H1 (cell line): Measurements from ENCODE around the gene SUV39H2. TPM values are rescaled to one million over a fixed set of nuclear protein-coding genes. Genes with fewer than 3 reads are reported as not detected.

Experiments used
- CTCF ChIA-PET: fragments of 300-600 bp; sonication (Branson Sonifier 250); formaldehyde crosslinking; loops from one replicate; lab custom pipeline; 2021; ENCODE audit not compliant: partially characterized antibody; lab: Charles Lee
- POLR2A ChIA-PET: fragments of 300-600 bp; sonication (Branson Sonifier 250); formaldehyde crosslinking; loops from one replicate; lab custom pipeline; 2021; ENCODE audit warnings: inconsistent platforms; ENCODE audit not compliant: partially characterized antibody; lab: Charles Lee
- DNase-seq, 2 experiments: peaks; one replicate each; pipeline versions ENCODE4 v3.0.0 to v3.0.0-alpha.2; 2010 to 2022; ENCODE audit warnings: low spot score in 2 of 2, low read depth in 1 of 2, mixed read lengths in 1 of 2
- FAIRE-seq: peaks from 2 replicates; lab custom pipeline; 2011; peaks lifted over from hg19 to GRCh38; lab: Jason Lieb, UNC
- H2AFZ ChIP-seq: 2 replicates; pipeline ENCODE4 v1.8.1; 2012; ENCODE audit warnings: low read length, inconsistent platforms
- H2AK5ac ChIP-seq: 2 replicates; pipeline ENCODE4 v1.6.1; 2013; ENCODE audit warnings: low read depth, low read length
- H2BK120ac ChIP-seq: replicated peaks from 2 replicates; pipeline ENCODE3; 2013; ENCODE audit warnings: low read depth, low read length, inconsistent platforms
- H2BK12ac ChIP-seq: 2 replicates; pipeline ENCODE4 v1.6.1; 2013; ENCODE audit warnings: low read depth, low read length
- H2BK15ac ChIP-seq: 2 replicates; pipeline ENCODE4 v1.6.1; 2013; ENCODE audit warnings: low read length
- H2BK20ac ChIP-seq: 2 replicates; pipeline ENCODE4 v1.6.1; 2013; ENCODE audit warnings: low read length
- H2BK5ac ChIP-seq: 2 replicates; pipeline ENCODE4 v1.6.1; 2013; ENCODE audit warnings: low read depth, low read length
- H3K14ac ChIP-seq: 2 replicates; pipeline ENCODE4 v1.6.1; 2013; ENCODE audit warnings: inconsistent platforms; ENCODE audit not compliant: insufficient read length
- H3K18ac ChIP-seq: 2 replicates; pipeline ENCODE4 v1.6.1; 2013; ENCODE audit warnings: low read length; ENCODE audit errors: extremely low read depth
- H3K23ac ChIP-seq: 2 replicates; pipeline ENCODE4 v1.6.1; 2013; ENCODE audit warnings: inconsistent platforms; ENCODE audit not compliant: insufficient read length
- H3K23me2 ChIP-seq: 2 replicates; pipeline ENCODE4 v1.6.1; 2013; ENCODE audit warnings: low read depth, low read length
- H3K27ac ChIP-seq: 2 replicates; pipeline ENCODE4 v1.6.1; 2011; ENCODE audit warnings: low read depth, low read length, inconsistent platforms
- H3K27me3 ChIP-seq, 4 experiments: replicated peaks in 1 of 4; 1 replicate in 1 of 4; 2 replicates in 3 of 4; pipeline versions ENCODE4 v1.6.1 to v1.8.1; 2011 to 2013; ENCODE audit warnings: low read length in 3 of 4, mild to moderate bottlenecking in 3 of 4, inconsistent platforms in 2 of 4, mixed read lengths in 2 of 4, moderate library complexity in 1 of 4; ENCODE audit not compliant: control insufficient read depth in 3 of 4, insufficient read depth in 3 of 4; ENCODE audit errors: extremely low read depth in 1 of 4
- H3K36me3 ChIP-seq, 4 experiments: 2 replicates each; pipeline versions ENCODE4 v1.6.1 to v1.8.1; 2011 to 2013; ENCODE audit warnings: mild to moderate bottlenecking in 4 of 4, low read length in 3 of 4, moderate library complexity in 2 of 4, control low read depth in 1 of 4, inconsistent platforms in 1 of 4; ENCODE audit not compliant: insufficient read depth in 4 of 4, control insufficient read depth in 2 of 4
- H3K4ac ChIP-seq: replicated peaks from 2 replicates; pipeline ENCODE3; 2013; ENCODE audit warnings: low read length, low read depth, mixed read lengths, inconsistent platforms; ENCODE audit not compliant: insufficient read length
- H3K4me1 ChIP-seq, 4 experiments: replicated peaks in 1 of 4; 1 replicate in 1 of 4; 2 replicates in 3 of 4; pipeline versions ENCODE4 v1.6.1 to v1.8.1; 2011 to 2013; ENCODE audit warnings: low read length in 3 of 4, inconsistent platforms in 2 of 4, mixed read lengths in 1 of 4; ENCODE audit not compliant: insufficient read depth in 4 of 4, control insufficient read depth in 3 of 4
- H3K4me2 ChIP-seq, 2 experiments: 2 replicates each; pipeline versions ENCODE4 v1.6.1 to v1.8.1; 2011 to 2013; ENCODE audit warnings: low read depth in 2 of 2, low read length in 2 of 2, control low read depth in 1 of 2, inconsistent platforms in 1 of 2, mild to moderate bottlenecking in 1 of 2; ENCODE audit not compliant: insufficient read depth in 1 of 2
- H3K4me3 ChIP-seq, 4 experiments: fragments of 200-600, 300-600 bp in 1 of 4; sonication (generic), shearing (Covaris generic), sonication (Bioruptor Twin) in 1 of 4; 2 replicates each; pipeline versions ENCODE4 v1.5.1 to v1.8.1; 2011 to 2016; ENCODE audit warnings: low read length in 4 of 4, low read depth in 3 of 4, control low read depth in 2 of 4, inconsistent platforms in 2 of 4, mild to moderate bottlenecking in 2 of 4, mixed read lengths in 1 of 4, moderate library complexity in 1 of 4; ENCODE audit not compliant: insufficient read depth in 2 of 4; ENCODE audit errors: extremely low read depth in 1 of 4
- H3K56ac ChIP-seq: replicated peaks from 2 replicates; pipeline ENCODE3; 2013; ENCODE audit warnings: low read depth, mild to moderate bottlenecking, mixed read lengths, low read length, inconsistent platforms; ENCODE audit not compliant: insufficient read length
- H3K79me1 ChIP-seq: 2 replicates; pipeline ENCODE4 v1.6.1; 2013; ENCODE audit warnings: low read depth, low read length, control low read depth
- H3K79me2 ChIP-seq, 2 experiments: 2 replicates each; pipeline versions ENCODE4 v1.6.1 to v1.8.1; 2012 to 2013; ENCODE audit warnings: low read length in 2 of 2, mild to moderate bottlenecking in 2 of 2, inconsistent platforms in 1 of 2; ENCODE audit not compliant: insufficient read depth in 2 of 2, control insufficient read depth in 1 of 2
- H3K9ac ChIP-seq, 4 experiments: replicated peaks in 1 of 4; 1 replicate in 1 of 4; 2 replicates in 3 of 4; pipeline versions ENCODE4 v1.6.1 to v1.8.1; 2011 to 2013; ENCODE audit warnings: low read depth in 3 of 4, low read length in 3 of 4, control low read depth in 2 of 4, mild to moderate bottlenecking in 2 of 4, moderate library complexity in 2 of 4, inconsistent platforms in 1 of 4; ENCODE audit errors: extremely low read depth in 1 of 4
- H3K9me3 ChIP-seq, 2 experiments: 2 replicates each; pipeline versions ENCODE4 v1.6.1 to v1.8.1; 2012 to 2013; ENCODE audit warnings: mild to moderate bottlenecking in 2 of 2, moderate library complexity in 2 of 2, control low read depth in 1 of 2, inconsistent platforms in 1 of 2, low read depth in 1 of 2, low read length in 1 of 2, mixed read lengths in 1 of 2; ENCODE audit not compliant: insufficient read depth in 2 of 2
- H4K20me1 ChIP-seq, 2 experiments: replicated peaks in 1 of 2; 2 replicates each; pipeline versions ENCODE3 to v1.8.1; 2011 to 2013; ENCODE audit warnings: inconsistent platforms in 2 of 2, low read length in 2 of 2, mild to moderate bottlenecking in 1 of 2; ENCODE audit not compliant: insufficient read depth in 2 of 2, control insufficient read depth in 1 of 2
- H4K5ac ChIP-seq: 2 replicates; pipeline ENCODE4 v1.6.1; 2013; ENCODE audit warnings: low read length, low read depth, mixed read lengths, inconsistent platforms; ENCODE audit not compliant: insufficient read length
- H4K8ac ChIP-seq: 2 replicates; pipeline ENCODE4 v1.8.0; 2013; ENCODE audit warnings: mild to moderate bottlenecking, moderate library complexity, low read length, inconsistent platforms; ENCODE audit not compliant: insufficient read depth; ENCODE audit errors: extremely low read depth
- H4K91ac ChIP-seq: replicated peaks from 2 replicates; pipeline ENCODE3; 2013; ENCODE audit warnings: low read length, mixed read lengths, inconsistent platforms; ENCODE audit not compliant: insufficient read length
- BACH1 ChIP-seq: IDR thresholded peaks from 2 replicates; pipeline ENCODE4 v1.6.1; 2012; ENCODE audit warnings: low read length, improper control_type of control experiment
- CBX5 ChIP-seq: fragments of 300-800, 300-1000 bp; sonication (generic); IDR thresholded peaks from 2 replicates; pipeline ENCODE4 v1.7.1; 2016; ENCODE audit warnings: antibody characterized with exemption, low read length, low read depth
- CHD2 ChIP-seq: IDR thresholded peaks from 2 replicates; pipeline ENCODE4 v1.6.1; 2012; ENCODE audit warnings: low read length, improper control_type of control experiment
- HDAC2 ChIP-seq, 2 experiments: fragments of 300-600 bp in 1 of 2; sonication (generic) in 1 of 2; IDR thresholded peaks; 2 replicates each; pipeline ENCODE4 v1.6.1; 2011 to 2012; ENCODE audit warnings: low read depth in 2 of 2, low read length in 2 of 2, mild to moderate bottlenecking in 2 of 2, moderate library complexity in 2 of 2, borderline replicate concordance in 1 of 2, inconsistent platforms in 1 of 2
- JUND ChIP-seq: IDR thresholded peaks from 2 replicates; pipeline ENCODE4 v1.6.1; 2011; ENCODE audit warnings: mild to moderate bottlenecking, improper control_type of control experiment, low read length
- NANOG ChIP-seq: IDR thresholded peaks from 2 replicates; pipeline ENCODE4 v1.6.1; 2011; ENCODE audit warnings: low read length, low read depth, mild to moderate bottlenecking, inconsistent platforms; ENCODE audit not compliant: insufficient read depth, poor library complexity, severe bottlenecking
- POLR2A ChIP-seq, 2 experiments: IDR thresholded peaks; 1 replicate in 1 of 2; 2 replicates in 1 of 2; pipeline ENCODE4 v1.6.1; 2011; ENCODE audit warnings: low read depth in 2 of 2, low read length in 2 of 2, mild to moderate bottlenecking in 2 of 2; ENCODE audit errors: control extremely low read depth in 1 of 2
- RBBP5 ChIP-seq: IDR thresholded peaks from 2 replicates; pipeline ENCODE4 v1.7.1; 2012; ENCODE audit warnings: low read depth, mild to moderate bottlenecking, inconsistent platforms, low read length, moderate library complexity, borderline replicate concordance
- RNF2 ChIP-seq: fragments of 200-900, 300-1000 bp; sonication (generic); IDR thresholded peaks from 2 replicates; pipeline ENCODE4 v1.7.1; 2016; ENCODE audit warnings: borderline replicate concordance, low read depth, mild to moderate bottlenecking, antibody characterized with exemption, low read length; ENCODE audit not compliant: poor library complexity, severe bottlenecking; ENCODE audit errors: missing control alignments
- SRF ChIP-seq: IDR thresholded peaks from 2 replicates; pipeline ENCODE4 v1.6.1; 2011; ENCODE audit warnings: mild to moderate bottlenecking, low read depth, low read length, moderate library complexity
- WGBS, 2 experiments: shearing (Covaris generic) in 1 of 2; methylation state at CpG; one replicate each; pipeline versions ENCODE4 v1.1.6 to v1.1.7; 2013 to 2015; ENCODE audit warnings: low lambda C conversion rate in 2 of 2, mixed read lengths in 2 of 2, inconsistent platforms in 1 of 2, low coverage in 1 of 2, missing lambda C conversion rate in 1 of 2; ENCODE audit not compliant: insufficient replicate concordance in 2 of 2, insufficient coverage in 1 of 2, insufficient read length in 1 of 2; ENCODE audit errors: extremely low coverage in 1 of 2, missing lambda C conversion rate in 1 of 2; 5-methylcytosine and 5-hydroxymethylcytosine counted together
- polyA plus RNA-seq, 7 experiments: library from polyadenylated mRNA; depleted of rRNA in 3 of 7; stranded (reverse) in 5 of 7; unstranded in 2 of 7; fragments of >200 nt in 5 of 7; fragments of 200-250 nt in 2 of 7; gene quantifications; 1 replicate in 5 of 7; 2 replicates in 1 of 7; 4 replicates in 1 of 7; pipeline versions ENCODE4 v1.2.1 to v1.2.3, GENCODE V29; 2011 to 2013; ENCODE audit warnings: missing spikeins in 2 of 7, mixed read lengths in 2 of 7
- total RNA-seq: library from RNA; stranded (reverse); fragmentation: NEBNext Ultra II Directional; extraction: Animal tissue kit (Norgen Biotek cat#: 25700); gene quantifications from 2 replicates; pipeline ENCODE4 v1.2.1, GENCODE V29; 2021
- TF ChIP-seq, protein P1 (sequence below), 3 experiments: IDR thresholded peaks; 1 replicate in 2 of 3; 2 replicates in 1 of 3; pipeline versions ENCODE4 v1.5.1 to v1.6.1; 2011; ENCODE audit warnings: low read length in 3 of 3, mild to moderate bottlenecking in 3 of 3, inconsistent platforms in 2 of 3, low read depth in 1 of 3, moderate library complexity in 1 of 3; ENCODE audit not compliant: insufficient read depth in 1 of 3; ENCODE audit errors: control extremely low read depth in 1 of 3

Gene SUV39H2
- total and polyA plus RNA-seq, 2 of the 8 experiments (the other 6 are each of a cell fraction or from before 2014, with no cell fraction given), result 19.4 to 62.3 TPM

DNA sequence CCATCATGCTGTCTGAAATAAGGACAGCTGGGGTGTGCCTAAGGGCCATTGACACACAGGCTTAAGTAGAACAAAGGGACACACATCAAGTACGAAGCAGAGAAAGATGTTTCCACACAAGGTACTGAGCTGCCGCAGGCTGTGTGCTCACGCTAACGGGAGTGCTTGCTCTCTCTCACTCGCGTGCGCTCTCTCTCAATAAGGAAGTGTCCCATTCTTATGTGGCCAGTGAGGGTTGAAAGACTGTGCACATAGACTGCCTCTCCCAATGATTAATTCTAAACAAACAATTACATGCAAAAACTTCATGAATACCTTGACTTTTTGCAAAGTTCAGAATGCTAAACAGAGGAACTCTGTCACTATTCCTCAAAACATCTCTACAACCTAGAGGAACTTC is 45.3 kb downstream of the SUV39H2 start:
- Histone ChIP-seq H2BK120ac (no peak overlapping the region), H3K79me1 (no peaks in the 10 kb centered on the region), H2BK5ac (no peak overlapping the region), H4K8ac (no peak overlapping the region), H3K14ac (no peak overlapping the region), H3K56ac (no peak overlapping the region), H4K91ac (no peak overlapping the region), H4K20me1 (peaks cover 0 to 3% of the 10 kb centered on the region in 2 experiments), H3K4ac (no peak overlapping the region), H3K4me1 (no peaks in the 10 kb centered on the region), H2BK20ac (no peak overlapping the region), H2AFZ (no peak overlapping the region), H3K79me2 (no peaks in the 10 kb centered on the region), H2BK15ac (no peak overlapping the region), H3K4me3 (no peak overlapping the region), H4K5ac (no peak overlapping the region), H3K27me3 (no peaks in the 10 kb centered on the region), H3K36me3 (peaks cover 0 to 20% (median 11%) of the 10 kb centered on the region in 4 experiments; a peak in 6 of 8 replicates), H3K18ac (no peak overlapping the region), H2AK5ac (no peak overlapping the region), H3K9ac (no peak overlapping the region), H3K27ac (no peak overlapping the region), H3K23me2 (no peaks in the 10 kb centered on the region), H3K4me2 (no peak overlapping the region), H3K23ac (no peak overlapping the region), H2BK12ac (no peak overlapping the region), H3K9me3 (no peaks in the 10 kb centered on the region)
- FAIRE-seq (no peak), DNase-seq (no peak)
- ChIA-PET CTCF (no interaction called here), POLR2A (interaction anchor here (1.1 kb wide), 1 partner anchor 173 kb away, joined by 3 read pairs; the partner anchor contains the start of gene RPP38)
- WGBS, 2 experiments, result 97% methylated on average over 7 of the region's 7 CpGs; no CpG with 5 or more reads in 1 of the 2 experiments
- TF ChIP-seq HDAC2 (IDR thresholded peaks at IDR 0.05; ENCODE audit: borderline replicate concordance in 1 of 2, low read depth in 2 of 2, low read length in 2 of 2) (no peak), JUND (no peak), CHD2 (no peak), RBBP5 (no peak), POLR2A (IDR thresholded peaks at IDR 0.05; ENCODE audit: control extremely low read depth in 1 of 2, low read depth in 2 of 2, low read length in 2 of 2) (no peak), NANOG (no peak), CBX5 (no peak), SRF (no peak), RNF2 (no peak), BACH1 (no peak)
- TF ChIP-seq, protein P1, sequence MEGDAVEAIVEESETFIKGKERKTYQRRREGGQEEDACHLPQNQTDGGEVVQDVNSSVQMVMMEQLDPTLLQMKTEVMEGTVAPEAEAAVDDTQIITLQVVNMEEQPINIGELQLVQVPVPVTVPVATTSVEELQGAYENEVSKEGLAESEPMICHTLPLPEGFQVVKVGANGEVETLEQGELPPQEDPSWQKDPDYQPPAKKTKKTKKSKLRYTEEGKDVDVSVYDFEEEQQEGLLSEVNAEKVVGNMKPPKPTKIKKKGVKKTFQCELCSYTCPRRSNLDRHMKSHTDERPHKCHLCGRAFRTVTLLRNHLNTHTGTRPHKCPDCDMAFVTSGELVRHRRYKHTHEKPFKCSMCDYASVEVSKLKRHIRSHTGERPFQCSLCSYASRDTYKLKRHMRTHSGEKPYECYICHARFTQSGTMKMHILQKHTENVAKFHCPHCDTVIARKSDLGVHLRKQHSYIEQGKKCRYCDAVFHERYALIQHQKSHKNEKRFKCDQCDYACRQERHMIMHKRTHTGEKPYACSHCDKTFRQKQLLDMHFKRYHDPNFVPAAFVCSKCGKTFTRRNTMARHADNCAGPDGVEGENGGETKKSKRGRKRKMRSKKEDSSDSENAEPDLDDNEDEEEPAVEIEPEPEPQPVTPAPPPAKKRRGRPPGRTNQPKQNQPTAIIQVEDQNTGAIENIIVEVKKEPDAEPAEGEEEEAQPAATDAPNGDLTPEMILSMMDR (IDR thresholded peaks at IDR 0.05; ENCODE audit: control extremely low read depth in 1 of 3, insufficient read depth in 1 of 3, low read depth in 1 of 3, low read length in 3 of 3), result no peak
